Measurements from ENCODE around the gene AK8. TPM values are rescaled to one million over a fixed set of nuclear protein-coding genes. Genes with fewer than 3 reads are reported as not detected.

The AK8 gene
- total RNA-seq, 2 donors from 2014 or later = 0.26 TPM; not detected in 1

DNA sequence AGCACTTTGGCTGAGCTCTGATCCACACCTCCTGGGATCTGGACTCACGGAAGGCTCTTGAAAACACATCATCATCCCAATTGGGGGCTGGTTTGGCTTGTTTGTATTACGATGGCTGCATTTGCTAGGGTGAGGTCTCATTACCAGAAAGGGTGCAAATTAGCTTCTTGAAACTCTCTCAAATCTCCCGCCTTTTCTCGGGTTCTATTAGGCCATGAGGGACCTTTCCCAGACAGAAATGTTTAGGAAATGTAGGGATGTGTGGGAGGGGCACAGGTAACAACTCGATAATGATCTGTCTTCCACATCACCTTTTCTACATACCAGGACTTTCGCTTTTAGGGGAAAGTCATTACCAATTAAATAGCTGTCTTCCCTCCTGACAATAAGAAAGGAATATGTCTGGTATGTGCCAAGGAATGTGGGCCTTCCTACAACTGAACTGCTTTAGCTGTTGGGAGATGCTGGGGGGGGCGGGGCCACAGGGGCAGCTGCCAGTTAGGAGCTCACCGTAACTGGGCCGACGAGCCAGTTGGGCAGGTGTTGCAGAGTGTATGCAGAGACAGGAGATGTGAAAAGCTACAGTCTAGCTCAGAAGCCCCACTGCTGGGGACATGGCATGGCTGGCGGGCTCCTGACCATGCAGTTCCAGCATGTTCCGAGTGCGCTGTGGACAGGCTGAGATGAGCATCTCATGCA lies 71.2 kb downstream of the AK8 start:
- 57 to 61% methylated on average over 13 of the region's 13 CpGs for whole genome bisulfite sequencing, 2 donors

DNA sequence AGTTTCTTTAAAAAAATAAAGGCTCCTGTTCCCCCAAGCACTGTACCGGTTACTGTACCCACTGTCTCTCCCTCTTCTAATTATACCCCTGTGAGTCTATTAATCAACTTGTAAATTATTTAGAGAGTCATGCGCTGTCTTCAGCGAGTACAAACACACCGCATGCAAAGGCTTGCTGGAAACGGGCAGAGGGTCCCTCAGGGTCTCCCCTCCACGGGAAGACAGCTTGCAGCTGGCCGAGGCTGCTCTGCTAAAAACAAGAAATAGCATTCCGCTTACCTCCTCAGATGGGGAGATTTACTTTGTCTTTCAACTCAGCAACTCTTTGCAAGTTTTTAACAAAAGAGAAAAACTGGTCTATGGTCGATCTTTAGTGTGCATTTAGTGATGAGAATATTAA lies 71.8 kb downstream of the AK8 start:
- TF ChIP-seq POLR2A (IDR thresholded peaks at IDR 0.05) = no peak
- TF ChIP-seq, protein P1, sequence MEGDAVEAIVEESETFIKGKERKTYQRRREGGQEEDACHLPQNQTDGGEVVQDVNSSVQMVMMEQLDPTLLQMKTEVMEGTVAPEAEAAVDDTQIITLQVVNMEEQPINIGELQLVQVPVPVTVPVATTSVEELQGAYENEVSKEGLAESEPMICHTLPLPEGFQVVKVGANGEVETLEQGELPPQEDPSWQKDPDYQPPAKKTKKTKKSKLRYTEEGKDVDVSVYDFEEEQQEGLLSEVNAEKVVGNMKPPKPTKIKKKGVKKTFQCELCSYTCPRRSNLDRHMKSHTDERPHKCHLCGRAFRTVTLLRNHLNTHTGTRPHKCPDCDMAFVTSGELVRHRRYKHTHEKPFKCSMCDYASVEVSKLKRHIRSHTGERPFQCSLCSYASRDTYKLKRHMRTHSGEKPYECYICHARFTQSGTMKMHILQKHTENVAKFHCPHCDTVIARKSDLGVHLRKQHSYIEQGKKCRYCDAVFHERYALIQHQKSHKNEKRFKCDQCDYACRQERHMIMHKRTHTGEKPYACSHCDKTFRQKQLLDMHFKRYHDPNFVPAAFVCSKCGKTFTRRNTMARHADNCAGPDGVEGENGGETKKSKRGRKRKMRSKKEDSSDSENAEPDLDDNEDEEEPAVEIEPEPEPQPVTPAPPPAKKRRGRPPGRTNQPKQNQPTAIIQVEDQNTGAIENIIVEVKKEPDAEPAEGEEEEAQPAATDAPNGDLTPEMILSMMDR (IDR thresholded peaks at IDR 0.05) = no peak
- no peaks in the 10 kb centered on the region for H3K9me3 ChIP-seq
- no peak overlapping the region for H3K27ac ChIP-seq
- intact Hi-C loops (cut with DNase I) = no loop called here
- H3K27me3 ChIP-seq = no peaks in the 10 kb centered on the region
- no peak for DNase-seq
- ATAC-seq = no peak
- no peak overlapping the region for H3K4me3 ChIP-seq
- H3K4me1 ChIP-seq = no peaks in the 10 kb centered on the region
- no peaks in the 10 kb centered on the region for H3K36me3 ChIP-seq (replicated peaks in 1 of 2; ENCODE audit: insufficient read depth in 1 of 2, low read depth in 2 of 2)
- WGBS, 2 donors = 55 to 56% methylated on average over 9 of the region's 9 CpGs

More for the DNA sequence above, 71.2 kb downstream of the AK8 start:
- Histone ChIP-seq H3K4me1 (no peaks in the 10 kb centered on the region), H3K27ac (no peak overlapping the region), H3K36me3 (replicated peaks in 1 of 2; ENCODE audit: insufficient read depth in 1 of 2, low read depth in 2 of 2) (no peaks in the 10 kb centered on the region), H3K4me3 (no peak overlapping the region), H3K27me3 (no peaks in the 10 kb centered on the region), H3K9me3 (no peaks in the 10 kb centered on the region)
- TF ChIP-seq, protein P1 (IDR thresholded peaks at IDR 0.05) = no peak
- no peak for TF ChIP-seq POLR2A (IDR thresholded peaks at IDR 0.05)
- intact Hi-C loops (cut with DNase I) = no loop called here
- DNase-seq (no peak), ATAC-seq (no peak)

DNA sequence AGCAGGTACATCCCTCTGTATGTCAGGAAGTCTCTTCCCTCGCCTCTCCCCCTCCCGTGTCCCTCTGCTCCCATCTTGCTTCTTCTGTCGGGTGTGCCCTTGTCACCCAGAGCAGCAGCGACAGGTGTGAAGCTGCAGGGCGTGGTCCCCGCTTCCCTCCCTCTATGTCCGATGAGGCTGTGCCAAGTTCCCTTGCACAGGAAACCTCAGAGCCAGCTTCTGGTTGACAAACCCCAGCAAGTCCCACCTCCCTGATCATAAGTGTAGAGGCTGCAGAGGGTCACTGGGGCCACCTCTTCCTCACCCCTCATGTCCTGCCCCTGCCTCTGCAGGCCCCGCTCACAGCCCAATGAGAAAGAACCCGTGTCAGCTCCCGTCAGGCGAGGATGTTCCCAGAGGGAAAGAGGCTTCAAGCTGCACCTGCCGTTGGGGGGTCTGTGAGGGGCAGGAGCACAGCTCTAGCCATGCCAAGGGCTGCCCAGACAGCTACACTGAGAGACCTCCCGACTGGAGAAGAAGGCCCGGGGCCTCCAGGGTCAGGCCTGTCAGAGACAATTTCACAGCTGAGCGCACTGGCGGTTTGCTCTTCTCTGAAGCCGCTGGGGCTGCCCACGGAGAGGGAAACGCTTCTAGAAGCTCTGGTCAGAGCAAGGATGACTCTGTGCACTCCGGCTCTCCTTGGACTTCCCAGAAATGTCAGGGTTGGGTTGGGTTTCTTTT lies 73.3 kb downstream of the AK8 start:
- TF ChIP-seq, protein P1 (IDR thresholded peaks at IDR 0.05) = no peak
- TF ChIP-seq POLR2A (IDR thresholded peaks at IDR 0.05) = no peak
- no peak overlapping the region for H3K27ac ChIP-seq
- ATAC-seq (no peak), DNase-seq (no peak)
- 63 to 70% methylated on average over 13 to 20 of the region's 20 CpGs for WGBS, 2 donors
- H3K9me3 ChIP-seq = no peaks in the 10 kb centered on the region
- no peaks in the 10 kb centered on the region for H3K27me3 ChIP-seq
- no peak overlapping the region for H3K4me3 ChIP-seq
- H3K4me1 ChIP-seq = peaks cover 5% of the 10 kb centered on the region
- intact Hi-C loops (cut with DNase I) = loop anchor here (5.0 kb wide), 1 partner anchor 297 kb away; no protein-coding TSS in a partner anchor
- no peaks in the 10 kb centered on the region for H3K36me3 ChIP-seq (replicated peaks in 1 of 2; ENCODE audit: insufficient read depth in 1 of 2, low read depth in 2 of 2)

DNA sequence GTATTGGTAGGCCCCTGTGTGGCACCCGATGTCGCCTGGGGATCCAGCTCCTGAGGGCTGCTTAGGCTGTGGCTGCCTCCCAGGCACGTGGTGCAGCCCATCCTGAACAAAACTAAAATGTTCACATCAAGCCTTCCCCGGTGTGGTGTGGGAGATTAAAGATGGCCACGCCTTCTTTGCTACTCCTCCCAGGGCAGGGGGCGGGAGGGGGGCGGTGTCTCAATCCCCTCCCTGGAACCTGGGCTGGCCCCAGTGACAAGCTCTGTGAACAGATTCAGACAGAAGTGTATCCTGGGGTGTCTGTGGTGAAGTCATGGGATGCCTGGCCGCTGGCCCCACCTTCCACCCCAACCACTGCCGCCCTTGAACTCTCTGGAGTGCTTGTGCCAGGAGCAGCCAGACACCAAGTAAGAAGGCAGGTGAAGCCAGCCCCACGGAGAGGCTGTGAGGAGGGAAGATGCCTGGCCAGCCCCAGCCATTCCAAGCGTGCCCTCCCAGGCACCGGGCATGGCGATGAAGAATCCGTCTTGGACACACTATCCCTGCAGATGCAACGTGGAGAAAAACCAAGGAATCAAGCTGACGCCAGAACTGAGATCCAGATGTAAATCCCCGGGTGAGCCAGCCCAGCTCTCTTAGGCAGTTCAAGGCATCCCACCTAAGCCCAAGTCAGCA lies 75.8 kb downstream of the AK8 start:
- ATAC-seq = no peak
- intact Hi-C loops (cut with DNase I) = loop anchor here (5.0 kb wide), 1 partner anchor 295 kb away; no protein-coding TSS in a partner anchor

More for the DNA sequence above, 75.8 kb downstream of the AK8 start:
- no peak for TF ChIP-seq POLR2A (IDR thresholded peaks at IDR 0.05)
- TF ChIP-seq, protein P1 (IDR thresholded peaks at IDR 0.05) = no peak
- 67 to 76% methylated on average over 14 to 17 of the region's 17 CpGs for WGBS, 2 donors
- H3K4me1 ChIP-seq = peaks cover 5% of the 10 kb centered on the region
- no peaks in the 10 kb centered on the region for H3K27me3 ChIP-seq
- H3K36me3 ChIP-seq (replicated peaks in 1 of 2; ENCODE audit: insufficient read depth in 1 of 2, low read depth in 2 of 2) = no peaks in the 10 kb centered on the region
- DNase-seq = no peak
- H3K9me3 ChIP-seq = no peaks in the 10 kb centered on the region
- no peak overlapping the region for H3K27ac ChIP-seq
- H3K4me3 ChIP-seq = no peak overlapping the region

Data from body of pancreas (tissue), 4 donors.